Measurements from ENCODE around the gene GRXCR1.

DNA sequence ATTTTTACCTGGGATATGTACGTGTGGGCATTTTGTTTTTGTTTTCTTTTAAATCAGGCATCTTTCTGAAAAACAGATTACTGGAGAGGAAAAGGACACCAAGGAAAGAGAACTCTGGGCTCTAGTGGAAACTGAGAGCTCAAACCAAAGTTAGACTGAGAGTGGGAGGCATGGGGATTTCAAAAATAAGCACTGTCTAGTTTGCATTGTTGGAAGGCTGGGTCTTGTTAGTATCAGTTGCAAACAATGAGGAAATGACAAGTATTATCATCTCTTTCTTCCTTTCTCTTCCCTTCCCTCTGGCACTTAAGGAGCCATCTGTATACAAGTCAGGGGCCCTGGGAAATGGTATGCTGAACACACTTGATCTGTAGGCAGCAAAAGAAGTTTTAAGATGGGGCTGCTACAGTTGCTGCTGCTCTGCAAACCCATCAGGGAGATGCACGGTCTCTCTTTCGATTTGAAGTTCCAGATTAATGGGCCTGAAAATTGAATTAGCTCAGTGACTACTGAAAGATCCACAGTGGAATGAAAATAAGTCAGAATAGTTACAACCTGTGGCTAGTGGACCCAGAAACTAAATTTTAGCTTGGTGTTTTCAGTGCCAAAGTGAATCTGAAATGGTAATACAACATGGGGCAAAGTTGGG lies 48.0 kb upstream of the GRXCR1 start:
- TF ChIP-seq, protein P1, sequence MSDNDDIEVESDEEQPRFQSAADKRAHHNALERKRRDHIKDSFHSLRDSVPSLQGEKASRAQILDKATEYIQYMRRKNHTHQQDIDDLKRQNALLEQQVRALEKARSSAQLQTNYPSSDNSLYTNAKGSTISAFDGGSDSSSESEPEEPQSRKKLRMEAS (CRISPR knock-in tag; IDR thresholded peaks at IDR 0.05) = no peak
- TF ChIP-seq, protein P2, sequence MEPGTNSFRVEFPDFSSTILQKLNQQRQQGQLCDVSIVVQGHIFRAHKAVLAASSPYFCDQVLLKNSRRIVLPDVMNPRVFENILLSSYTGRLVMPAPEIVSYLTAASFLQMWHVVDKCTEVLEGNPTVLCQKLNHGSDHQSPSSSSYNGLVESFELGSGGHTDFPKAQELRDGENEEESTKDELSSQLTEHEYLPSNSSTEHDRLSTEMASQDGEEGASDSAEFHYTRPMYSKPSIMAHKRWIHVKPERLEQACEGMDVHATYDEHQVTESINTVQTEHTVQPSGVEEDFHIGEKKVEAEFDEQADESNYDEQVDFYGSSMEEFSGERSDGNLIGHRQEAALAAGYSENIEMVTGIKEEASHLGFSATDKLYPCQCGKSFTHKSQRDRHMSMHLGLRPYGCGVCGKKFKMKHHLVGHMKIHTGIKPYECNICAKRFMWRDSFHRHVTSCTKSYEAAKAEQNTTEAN (CRISPR knock-in tag; IDR thresholded peaks at IDR 0.05) = no peak
- TF ChIP-seq, protein P3, sequence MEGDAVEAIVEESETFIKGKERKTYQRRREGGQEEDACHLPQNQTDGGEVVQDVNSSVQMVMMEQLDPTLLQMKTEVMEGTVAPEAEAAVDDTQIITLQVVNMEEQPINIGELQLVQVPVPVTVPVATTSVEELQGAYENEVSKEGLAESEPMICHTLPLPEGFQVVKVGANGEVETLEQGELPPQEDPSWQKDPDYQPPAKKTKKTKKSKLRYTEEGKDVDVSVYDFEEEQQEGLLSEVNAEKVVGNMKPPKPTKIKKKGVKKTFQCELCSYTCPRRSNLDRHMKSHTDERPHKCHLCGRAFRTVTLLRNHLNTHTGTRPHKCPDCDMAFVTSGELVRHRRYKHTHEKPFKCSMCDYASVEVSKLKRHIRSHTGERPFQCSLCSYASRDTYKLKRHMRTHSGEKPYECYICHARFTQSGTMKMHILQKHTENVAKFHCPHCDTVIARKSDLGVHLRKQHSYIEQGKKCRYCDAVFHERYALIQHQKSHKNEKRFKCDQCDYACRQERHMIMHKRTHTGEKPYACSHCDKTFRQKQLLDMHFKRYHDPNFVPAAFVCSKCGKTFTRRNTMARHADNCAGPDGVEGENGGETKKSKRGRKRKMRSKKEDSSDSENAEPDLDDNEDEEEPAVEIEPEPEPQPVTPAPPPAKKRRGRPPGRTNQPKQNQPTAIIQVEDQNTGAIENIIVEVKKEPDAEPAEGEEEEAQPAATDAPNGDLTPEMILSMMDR (IDR thresholded peaks at IDR 0.05) = no peak
- TF ChIP-seq, protein P4, sequence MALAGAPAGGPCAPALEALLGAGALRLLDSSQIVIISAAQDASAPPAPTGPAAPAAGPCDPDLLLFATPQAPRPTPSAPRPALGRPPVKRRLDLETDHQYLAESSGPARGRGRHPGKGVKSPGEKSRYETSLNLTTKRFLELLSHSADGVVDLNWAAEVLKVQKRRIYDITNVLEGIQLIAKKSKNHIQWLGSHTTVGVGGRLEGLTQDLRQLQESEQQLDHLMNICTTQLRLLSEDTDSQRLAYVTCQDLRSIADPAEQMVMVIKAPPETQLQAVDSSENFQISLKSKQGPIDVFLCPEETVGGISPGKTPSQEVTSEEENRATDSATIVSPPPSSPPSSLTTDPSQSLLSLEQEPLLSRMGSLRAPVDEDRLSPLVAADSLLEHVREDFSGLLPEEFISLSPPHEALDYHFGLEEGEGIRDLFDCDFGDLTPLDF (CRISPR knock-in tag; IDR thresholded peaks at IDR 0.05) = no peak
- no peak for TF ChIP-seq SMAD4 (CRISPR knock-in tag; IDR thresholded peaks at IDR 0.05)
- TF ChIP-seq TCF7 (CRISPR knock-in tag; IDR thresholded peaks at IDR 0.05; ENCODE audit: low read depth) = no peak
- TF ChIP-seq, protein P5, sequence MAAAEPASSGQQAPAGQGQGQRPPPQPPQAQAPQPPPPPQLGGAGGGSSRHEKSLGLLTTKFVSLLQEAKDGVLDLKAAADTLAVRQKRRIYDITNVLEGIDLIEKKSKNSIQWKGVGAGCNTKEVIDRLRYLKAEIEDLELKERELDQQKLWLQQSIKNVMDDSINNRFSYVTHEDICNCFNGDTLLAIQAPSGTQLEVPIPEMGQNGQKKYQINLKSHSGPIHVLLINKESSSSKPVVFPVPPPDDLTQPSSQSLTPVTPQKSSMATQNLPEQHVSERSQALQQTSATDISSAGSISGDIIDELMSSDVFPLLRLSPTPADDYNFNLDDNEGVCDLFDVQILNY (CRISPR knock-in tag; IDR thresholded peaks at IDR 0.05) = no peak
- TF ChIP-seq, protein P6, sequence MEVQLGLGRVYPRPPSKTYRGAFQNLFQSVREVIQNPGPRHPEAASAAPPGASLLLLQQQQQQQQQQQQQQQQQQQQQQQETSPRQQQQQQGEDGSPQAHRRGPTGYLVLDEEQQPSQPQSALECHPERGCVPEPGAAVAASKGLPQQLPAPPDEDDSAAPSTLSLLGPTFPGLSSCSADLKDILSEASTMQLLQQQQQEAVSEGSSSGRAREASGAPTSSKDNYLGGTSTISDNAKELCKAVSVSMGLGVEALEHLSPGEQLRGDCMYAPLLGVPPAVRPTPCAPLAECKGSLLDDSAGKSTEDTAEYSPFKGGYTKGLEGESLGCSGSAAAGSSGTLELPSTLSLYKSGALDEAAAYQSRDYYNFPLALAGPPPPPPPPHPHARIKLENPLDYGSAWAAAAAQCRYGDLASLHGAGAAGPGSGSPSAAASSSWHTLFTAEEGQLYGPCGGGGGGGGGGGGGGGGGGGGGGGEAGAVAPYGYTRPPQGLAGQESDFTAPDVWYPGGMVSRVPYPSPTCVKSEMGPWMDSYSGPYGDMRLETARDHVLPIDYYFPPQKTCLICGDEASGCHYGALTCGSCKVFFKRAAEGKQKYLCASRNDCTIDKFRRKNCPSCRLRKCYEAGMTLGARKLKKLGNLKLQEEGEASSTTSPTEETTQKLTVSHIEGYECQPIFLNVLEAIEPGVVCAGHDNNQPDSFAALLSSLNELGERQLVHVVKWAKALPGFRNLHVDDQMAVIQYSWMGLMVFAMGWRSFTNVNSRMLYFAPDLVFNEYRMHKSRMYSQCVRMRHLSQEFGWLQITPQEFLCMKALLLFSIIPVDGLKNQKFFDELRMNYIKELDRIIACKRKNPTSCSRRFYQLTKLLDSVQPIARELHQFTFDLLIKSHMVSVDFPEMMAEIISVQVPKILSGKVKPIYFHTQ (CRISPR knock-in tag; IDR thresholded peaks at IDR 0.05) = no peak
- TF ChIP-seq, protein P7, sequence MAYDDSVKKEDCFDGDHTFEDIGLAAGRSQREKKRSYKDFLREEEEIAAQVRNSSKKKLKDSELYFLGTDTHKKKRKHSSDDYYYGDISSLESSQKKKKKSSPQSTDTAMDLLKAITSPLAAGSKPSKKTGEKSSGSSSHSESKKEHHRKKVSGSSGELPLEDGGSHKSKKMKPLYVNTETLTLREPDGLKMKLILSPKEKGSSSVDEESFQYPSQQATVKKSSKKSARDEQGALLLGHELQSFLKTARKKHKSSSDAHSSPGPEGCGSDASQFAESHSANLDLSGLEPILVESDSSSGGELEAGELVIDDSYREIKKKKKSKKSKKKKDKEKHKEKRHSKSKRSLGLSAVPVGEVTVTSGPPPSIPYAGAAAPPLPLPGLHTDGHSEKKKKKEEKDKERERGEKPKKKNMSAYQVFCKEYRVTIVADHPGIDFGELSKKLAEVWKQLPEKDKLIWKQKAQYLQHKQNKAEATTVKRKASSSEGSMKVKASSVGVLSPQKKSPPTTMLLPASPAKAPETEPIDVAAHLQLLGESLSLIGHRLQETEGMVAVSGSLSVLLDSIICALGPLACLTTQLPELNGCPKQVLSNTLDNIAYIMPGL (CRISPR knock-in tag; IDR thresholded peaks at IDR 0.05) = no peak
